K562 (cell line): Measurements from ENCODE around the gene CACNA2D4. TPM values are rescaled to one million over a fixed set of nuclear protein-coding genes. Genes with fewer than 3 reads are reported as not detected.

ENCODE experiments used
- CBFA2T2 ChIP-seq: fragments of 450-650 bp; conservative IDR thresholded peaks from 2 replicates; pipeline ENCODE4 v1.6.1; 2017; ENCODE audit warnings: mild to moderate bottlenecking
- L3MBTL2 ChIP-seq: fragments of 450-650 bp; IDR thresholded peaks from 2 replicates; pipeline ENCODE4 v1.6.1; 2016; ENCODE audit warnings: mild to moderate bottlenecking, moderate library complexity
- MECOM ChIP-seq: fragments of 250-450 bp; sonication (Bioruptor Pico); IDR thresholded peaks from 2 replicates; pipeline ENCODE4 v1.8.0; 2022; ENCODE audit warnings: inconsistent platforms
- NFIC ChIP-seq: fragments of 450-650 bp; IDR thresholded peaks from 2 replicates; pipeline ENCODE4 v1.6.1; 2017; ENCODE audit warnings: mild to moderate bottlenecking, inconsistent platforms
- SIX5 ChIP-seq, 2 experiments: IDR thresholded peaks; 2 replicates each; pipeline ENCODE4 v1.6.1; 2011; ENCODE audit warnings: low read length in 2 of 2, borderline replicate concordance in 1 of 2, low read depth in 1 of 2, mild to moderate bottlenecking in 1 of 2, moderate library complexity in 1 of 2; ENCODE audit not compliant: insufficient read depth in 1 of 2
- SRF ChIP-seq, 2 experiments: fragments of 250-450, 450-650 bp in 1 of 2; sonication (Bioruptor Pico) in 1 of 2; sonication (generic) in 1 of 2; formaldehyde crosslinking; IDR thresholded peaks; 2 replicates each; pipeline versions ENCODE4 v1.5.0 to v1.5.1; 2020 to 2022; ENCODE audit warnings: mild to moderate bottlenecking in 1 of 2, missing genetic modification reagents in 1 of 2
- polyA plus RNA-seq, 8 experiments: library from polyadenylated mRNA; depleted of rRNA in 4 of 8; stranded (reverse) in 5 of 8; unstranded in 3 of 8; fragments of >200 nt; fragmentation: Nextera tagmentation in 2 of 8; fragmentation: Illumina TruSeq in 1 of 8; extraction: Ambion mirVana in 2 of 8; extraction: Trizol in 1 of 8; gene quantifications; 2 replicates each; pipeline versions ENCODE4 v1.2.1 to v1.2.3, GENCODE V29; 2011 to 2014; ENCODE audit warnings: inconsistent platforms in 1 of 8, missing spikeins in 1 of 8
- total RNA-seq, 7 experiments: library from RNA; depleted of rRNA in 6 of 7; stranded (reverse); fragments of >200 nt in 6 of 7; fragmentation: Illumina TruSeq in 2 of 7; extraction: Trizol in 2 of 7; gene quantifications; 2 replicates each; pipeline versions ENCODE4 v1.2.1 to v1.2.3, GENCODE V29; 2011 to 2021; ENCODE audit warnings: low replicate concordance in 1 of 7
- TF ChIP-seq, protein P1 (sequence below): fragments of 450-650 bp; IDR thresholded peaks from 2 replicates; pipeline ENCODE4 v1.6.1; 2016; ENCODE audit warnings: mild to moderate bottlenecking, moderate library complexity
- TF ChIP-seq, protein P2 (sequence below): IDR thresholded peaks from 3 replicates; pipeline ENCODE4 v1.6.1; 2011; ENCODE audit warnings: borderline replicate concordance, mild to moderate bottlenecking, moderate library complexity; ENCODE audit not compliant: insufficient read length; ENCODE audit errors: extremely low read depth
- TF ChIP-seq, protein P3 (sequence below), 3 experiments: fragments of 200-800 bp in 1 of 3; sonication (Bioruptor generic) in 1 of 3; sonication (generic) in 1 of 3; formaldehyde crosslinking in 1 of 3; IDR thresholded peaks; 2 replicates each; pipeline versions ENCODE4 v1.6.1 to v1.8.0; 2016 to 2022; ENCODE audit warnings: mild to moderate bottlenecking in 2 of 3, missing compliant biosample characterization in 2 of 3, missing genetic modification characterization in 2 of 3, missing genetic modification reagents in 1 of 3

The CACNA2D4 gene
- total and polyA plus RNA-seq, 9 of the 15 experiments (the other 6 are each of a cell fraction or from before 2014, with no cell fraction given): 0.04 to 0.69 (median 0.40) TPM; not detected in 3

DNA sequence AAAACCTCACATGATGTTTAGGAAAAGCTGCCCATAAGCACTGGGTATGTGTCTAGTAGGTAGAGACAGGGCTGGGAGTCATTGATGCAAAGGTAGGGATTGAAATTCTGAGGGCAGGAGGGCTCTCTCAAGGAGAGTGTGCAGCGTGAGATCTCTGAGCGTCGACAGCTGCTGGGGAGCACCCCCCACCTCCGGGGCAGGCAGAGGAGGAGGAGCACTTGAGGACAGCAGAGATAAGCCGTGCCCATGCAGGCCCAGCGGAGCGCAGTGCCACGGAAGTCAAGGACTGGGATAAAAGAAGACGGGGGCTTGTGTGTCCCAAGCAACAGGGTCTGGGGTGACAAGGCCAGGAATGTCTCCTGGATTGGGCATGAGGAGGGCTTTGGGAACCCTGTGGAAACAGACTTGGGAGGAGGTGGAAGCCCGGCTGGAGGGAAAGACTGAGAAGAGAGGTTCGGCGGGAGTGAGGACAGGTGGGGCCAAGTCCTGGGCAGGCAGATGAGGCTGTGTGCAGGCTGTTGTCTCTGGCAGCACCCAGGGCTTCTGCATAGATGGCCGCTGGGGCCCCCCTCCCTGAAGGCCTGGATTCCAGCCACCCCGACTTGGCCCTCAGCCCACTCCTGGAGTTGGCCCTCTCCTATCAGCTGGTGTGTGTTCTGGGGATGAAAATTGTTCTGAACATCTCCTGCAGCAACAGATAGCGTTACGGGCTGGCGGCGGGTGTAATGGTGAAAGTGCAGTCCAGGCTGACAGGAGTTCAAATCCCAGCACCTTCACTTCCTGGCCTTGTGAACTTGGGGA is 1.9 kb downstream of the CACNA2D4 start (continued):
- TF ChIP-seq, protein P1, sequence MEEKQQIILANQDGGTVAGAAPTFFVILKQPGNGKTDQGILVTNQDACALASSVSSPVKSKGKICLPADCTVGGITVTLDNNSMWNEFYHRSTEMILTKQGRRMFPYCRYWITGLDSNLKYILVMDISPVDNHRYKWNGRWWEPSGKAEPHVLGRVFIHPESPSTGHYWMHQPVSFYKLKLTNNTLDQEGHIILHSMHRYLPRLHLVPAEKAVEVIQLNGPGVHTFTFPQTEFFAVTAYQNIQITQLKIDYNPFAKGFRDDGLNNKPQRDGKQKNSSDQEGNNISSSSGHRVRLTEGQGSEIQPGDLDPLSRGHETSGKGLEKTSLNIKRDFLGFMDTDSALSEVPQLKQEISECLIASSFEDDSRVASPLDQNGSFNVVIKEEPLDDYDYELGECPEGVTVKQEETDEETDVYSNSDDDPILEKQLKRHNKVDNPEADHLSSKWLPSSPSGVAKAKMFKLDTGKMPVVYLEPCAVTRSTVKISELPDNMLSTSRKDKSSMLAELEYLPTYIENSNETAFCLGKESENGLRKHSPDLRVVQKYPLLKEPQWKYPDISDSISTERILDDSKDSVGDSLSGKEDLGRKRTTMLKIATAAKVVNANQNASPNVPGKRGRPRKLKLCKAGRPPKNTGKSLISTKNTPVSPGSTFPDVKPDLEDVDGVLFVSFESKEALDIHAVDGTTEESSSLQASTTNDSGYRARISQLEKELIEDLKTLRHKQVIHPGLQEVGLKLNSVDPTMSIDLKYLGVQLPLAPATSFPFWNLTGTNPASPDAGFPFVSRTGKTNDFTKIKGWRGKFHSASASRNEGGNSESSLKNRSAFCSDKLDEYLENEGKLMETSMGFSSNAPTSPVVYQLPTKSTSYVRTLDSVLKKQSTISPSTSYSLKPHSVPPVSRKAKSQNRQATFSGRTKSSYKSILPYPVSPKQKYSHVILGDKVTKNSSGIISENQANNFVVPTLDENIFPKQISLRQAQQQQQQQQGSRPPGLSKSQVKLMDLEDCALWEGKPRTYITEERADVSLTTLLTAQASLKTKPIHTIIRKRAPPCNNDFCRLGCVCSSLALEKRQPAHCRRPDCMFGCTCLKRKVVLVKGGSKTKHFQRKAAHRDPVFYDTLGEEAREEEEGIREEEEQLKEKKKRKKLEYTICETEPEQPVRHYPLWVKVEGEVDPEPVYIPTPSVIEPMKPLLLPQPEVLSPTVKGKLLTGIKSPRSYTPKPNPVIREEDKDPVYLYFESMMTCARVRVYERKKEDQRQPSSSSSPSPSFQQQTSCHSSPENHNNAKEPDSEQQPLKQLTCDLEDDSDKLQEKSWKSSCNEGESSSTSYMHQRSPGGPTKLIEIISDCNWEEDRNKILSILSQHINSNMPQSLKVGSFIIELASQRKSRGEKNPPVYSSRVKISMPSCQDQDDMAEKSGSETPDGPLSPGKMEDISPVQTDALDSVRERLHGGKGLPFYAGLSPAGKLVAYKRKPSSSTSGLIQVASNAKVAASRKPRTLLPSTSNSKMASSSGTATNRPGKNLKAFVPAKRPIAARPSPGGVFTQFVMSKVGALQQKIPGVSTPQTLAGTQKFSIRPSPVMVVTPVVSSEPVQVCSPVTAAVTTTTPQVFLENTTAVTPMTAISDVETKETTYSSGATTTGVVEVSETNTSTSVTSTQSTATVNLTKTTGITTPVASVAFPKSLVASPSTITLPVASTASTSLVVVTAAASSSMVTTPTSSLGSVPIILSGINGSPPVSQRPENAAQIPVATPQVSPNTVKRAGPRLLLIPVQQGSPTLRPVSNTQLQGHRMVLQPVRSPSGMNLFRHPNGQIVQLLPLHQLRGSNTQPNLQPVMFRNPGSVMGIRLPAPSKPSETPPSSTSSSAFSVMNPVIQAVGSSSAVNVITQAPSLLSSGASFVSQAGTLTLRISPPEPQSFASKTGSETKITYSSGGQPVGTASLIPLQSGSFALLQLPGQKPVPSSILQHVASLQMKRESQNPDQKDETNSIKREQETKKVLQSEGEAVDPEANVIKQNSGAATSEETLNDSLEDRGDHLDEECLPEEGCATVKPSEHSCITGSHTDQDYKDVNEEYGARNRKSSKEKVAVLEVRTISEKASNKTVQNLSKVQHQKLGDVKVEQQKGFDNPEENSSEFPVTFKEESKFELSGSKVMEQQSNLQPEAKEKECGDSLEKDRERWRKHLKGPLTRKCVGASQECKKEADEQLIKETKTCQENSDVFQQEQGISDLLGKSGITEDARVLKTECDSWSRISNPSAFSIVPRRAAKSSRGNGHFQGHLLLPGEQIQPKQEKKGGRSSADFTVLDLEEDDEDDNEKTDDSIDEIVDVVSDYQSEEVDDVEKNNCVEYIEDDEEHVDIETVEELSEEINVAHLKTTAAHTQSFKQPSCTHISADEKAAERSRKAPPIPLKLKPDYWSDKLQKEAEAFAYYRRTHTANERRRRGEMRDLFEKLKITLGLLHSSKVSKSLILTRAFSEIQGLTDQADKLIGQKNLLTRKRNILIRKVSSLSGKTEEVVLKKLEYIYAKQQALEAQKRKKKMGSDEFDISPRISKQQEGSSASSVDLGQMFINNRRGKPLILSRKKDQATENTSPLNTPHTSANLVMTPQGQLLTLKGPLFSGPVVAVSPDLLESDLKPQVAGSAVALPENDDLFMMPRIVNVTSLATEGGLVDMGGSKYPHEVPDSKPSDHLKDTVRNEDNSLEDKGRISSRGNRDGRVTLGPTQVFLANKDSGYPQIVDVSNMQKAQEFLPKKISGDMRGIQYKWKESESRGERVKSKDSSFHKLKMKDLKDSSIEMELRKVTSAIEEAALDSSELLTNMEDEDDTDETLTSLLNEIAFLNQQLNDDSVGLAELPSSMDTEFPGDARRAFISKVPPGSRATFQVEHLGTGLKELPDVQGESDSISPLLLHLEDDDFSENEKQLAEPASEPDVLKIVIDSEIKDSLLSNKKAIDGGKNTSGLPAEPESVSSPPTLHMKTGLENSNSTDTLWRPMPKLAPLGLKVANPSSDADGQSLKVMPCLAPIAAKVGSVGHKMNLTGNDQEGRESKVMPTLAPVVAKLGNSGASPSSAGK: 0 out of 2 replicates have a peak, but pooled peaks have one; percentile 16
- TF ChIP-seq CBFA2T2 (peak; percentile 32; the same call in 1 of the 2 replicates), SRF (CRISPR knock-in tag; IDR thresholded peaks at IDR 0.05) (no peak), L3MBTL2 (peak; percentile 61), MECOM (CRISPR knock-in tag) (0 out of 2 replicates have a peak, but pooled peaks have one; percentile 12), SIX5 (IDR thresholded peaks at IDR 0.05; ENCODE audit: borderline replicate concordance in 1 of 2, insufficient read depth in 1 of 2, low read depth in 1 of 2, low read length in 2 of 2) (no peak), NFIC (peak; percentile 82)
- TF ChIP-seq, protein P2, sequence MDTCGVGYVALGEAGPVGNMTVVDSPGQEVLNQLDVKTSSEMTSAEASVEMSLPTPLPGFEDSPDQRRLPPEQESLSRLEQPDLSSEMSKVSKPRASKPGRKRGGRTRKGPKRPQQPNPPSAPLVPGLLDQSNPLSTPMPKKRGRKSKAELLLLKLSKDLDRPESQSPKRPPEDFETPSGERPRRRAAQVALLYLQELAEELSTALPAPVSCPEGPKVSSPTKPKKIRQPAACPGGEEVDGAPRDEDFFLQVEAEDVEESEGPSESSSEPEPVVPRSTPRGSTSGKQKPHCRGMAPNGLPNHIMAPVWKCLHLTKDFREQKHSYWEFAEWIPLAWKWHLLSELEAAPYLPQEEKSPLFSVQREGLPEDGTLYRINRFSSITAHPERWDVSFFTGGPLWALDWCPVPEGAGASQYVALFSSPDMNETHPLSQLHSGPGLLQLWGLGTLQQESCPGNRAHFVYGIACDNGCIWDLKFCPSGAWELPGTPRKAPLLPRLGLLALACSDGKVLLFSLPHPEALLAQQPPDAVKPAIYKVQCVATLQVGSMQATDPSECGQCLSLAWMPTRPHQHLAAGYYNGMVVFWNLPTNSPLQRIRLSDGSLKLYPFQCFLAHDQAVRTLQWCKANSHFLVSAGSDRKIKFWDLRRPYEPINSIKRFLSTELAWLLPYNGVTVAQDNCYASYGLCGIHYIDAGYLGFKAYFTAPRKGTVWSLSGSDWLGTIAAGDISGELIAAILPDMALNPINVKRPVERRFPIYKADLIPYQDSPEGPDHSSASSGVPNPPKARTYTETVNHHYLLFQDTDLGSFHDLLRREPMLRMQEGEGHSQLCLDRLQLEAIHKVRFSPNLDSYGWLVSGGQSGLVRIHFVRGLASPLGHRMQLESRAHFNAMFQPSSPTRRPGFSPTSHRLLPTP: peak; percentile 53
- TF ChIP-seq, protein P3, sequence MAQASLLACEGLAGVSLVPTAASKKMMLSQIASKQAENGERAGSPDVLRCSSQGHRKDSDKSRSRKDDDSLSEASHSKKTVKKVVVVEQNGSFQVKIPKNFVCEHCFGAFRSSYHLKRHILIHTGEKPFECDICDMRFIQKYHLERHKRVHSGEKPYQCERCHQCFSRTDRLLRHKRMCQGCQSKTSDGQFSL (CRISPR knock-in tag; IDR thresholded peaks at IDR 0.05): peak; percentile 70
- TF ChIP-seq, protein P3 (tag; IDR thresholded peaks at IDR 0.05): 0 out of 4 replicates have a peak, but pooled peaks of 1 of the 2 experiments have one; percentile 39
